ENCODE measurements around the gene TCTA. TPM values are rescaled to one million over a fixed set of nuclear protein-coding genes. Genes with fewer than 3 reads are reported as not detected.

TCTA gene
- total and polyA plus RNA-seq, 10 of the 15 experiments (the other 5 are each of a cell fraction or from before 2014, with no cell fraction given): 6.5 to 30.5 (median 18.3) TPM

DNA sequence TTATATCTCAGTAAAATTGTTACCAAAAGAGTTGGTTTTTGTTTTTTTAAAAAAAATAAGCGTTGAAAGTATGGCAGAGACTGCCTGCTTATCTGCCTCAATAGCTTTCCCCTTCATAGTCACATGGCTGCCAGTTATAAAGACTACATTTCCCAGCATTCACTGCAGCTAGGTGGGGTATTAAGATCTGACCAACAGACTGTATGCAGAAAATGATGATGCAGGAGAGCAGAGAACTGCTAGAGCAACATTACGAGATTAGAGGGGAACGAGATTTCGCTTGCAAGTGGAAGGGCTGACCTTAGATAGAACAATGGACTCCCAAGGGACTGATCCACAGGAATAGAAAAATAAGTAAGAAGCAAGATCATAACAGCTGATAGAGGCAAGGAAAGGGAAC, 14.8 kb upstream of the TCTA start:
- no peak for DNase-seq (ENCODE audit: low read depth, low spot score)
- ChIA-PET SMC1A (ENCODE audit: uncharacterized antibody, unreplicated experiment) (interaction anchor here (0.9 to 1.2 kb wide), 3 partner anchors 8 to 58 kb away, joined by 3 to 5 read pairs (median 3); partner anchors contain the start of gene USP4), POLR2A (interaction anchor here (1.2 kb wide), 1 partner anchor 9 kb away, joined by 3 read pairs; no protein-coding TSS in a partner anchor), RAD21 (ENCODE audit: unreplicated experiment) (no interaction called here), CTCF (interaction anchor here (0.8 to 1.0 kb wide), 3 partner anchors 11 to 52 kb away, joined by 3 read pairs; no protein-coding TSS in a partner anchor)
- H3K9ac ChIP-seq (ENCODE audit: control insufficient read depth, insufficient read depth, low read length): no peak overlapping the region
- intact Hi-C loops (cut with micrococcal nuclease; ENCODE audit: unreplicated experiment) (no loop called here), in situ Hi-C loops (cut with MboI) (no loop called here)
- ATAC-seq: peak; percentile 89
- TSS peak; percentile 7 for BruUV-seq (replicated peaks)
- peaks cover 6% of the 10 kb centered on the region for H4K20me1 ChIP-seq (ENCODE audit: control insufficient read depth, insufficient read depth)
- no peaks in the 10 kb centered on the region for H3K9me3 ChIP-seq (replicated peaks; ENCODE audit: control insufficient read depth, insufficient read depth, low read length)
- 50% methylated on average over 4 of the region's 4 CpGs for WGBS (ENCODE audit: insufficient coverage, insufficient replicate concordance, low lambda C conversion rate, missing lambda C conversion rate)
- H3K27me3 ChIP-seq (replicated peaks in 1 of 2; ENCODE audit: control insufficient read depth in 2 of 2, insufficient read depth in 2 of 2, low read length in 1 of 2): no peaks in the 10 kb centered on the region
- H3K36me3 ChIP-seq (ENCODE audit: control insufficient read depth in 2 of 2, insufficient read depth in 2 of 2, low read length in 1 of 2): peaks cover 7 to 12% of the 10 kb centered on the region in 2 experiments; a peak in 3 of 4 replicates
- H3K4me2 ChIP-seq (ENCODE audit: control insufficient read depth, insufficient read depth): no peak overlapping the region
- peak; percentile 84 for FAIRE-seq
- peaks cover 14% of the 10 kb centered on the region for H3K4me1 ChIP-seq (ENCODE audit: control insufficient read depth, insufficient read depth, low read length)
- no peak overlapping the region for H3K27ac ChIP-seq (ENCODE audit: control insufficient read depth, insufficient read depth)
- no peak overlapping the region for H3K4me3 ChIP-seq
- H3K79me2 ChIP-seq (ENCODE audit: control insufficient read depth, insufficient read depth, low read length): peaks cover 84% of the 10 kb centered on the region
- no peak overlapping the region for H2AFZ ChIP-seq (ENCODE audit: control insufficient read depth, low read depth, low read length)
- TF ChIP-seq TARDBP (IDR thresholded peaks at IDR 0.05; ENCODE audit: borderline replicate concordance) (no peak), ATF7 (IDR thresholded peaks at IDR 0.05; ENCODE audit: low read depth) (no peak), ESRRA (IDR thresholded peaks at IDR 0.05; ENCODE audit: low read length) (no peak), NR2C1 (IDR thresholded peaks at IDR 0.05) (no peak), EED (IDR thresholded peaks at IDR 0.05; ENCODE audit: low read depth) (no peak), RAD51 (IDR thresholded peaks at IDR 0.05) (0 out of 2 replicates have a peak, but pooled peaks have one; percentile 45), HDAC6 (IDR thresholded peaks at IDR 0.05; ENCODE audit: unreplicated experiment) (no peak), RELB (IDR thresholded peaks at IDR 0.05; ENCODE audit: low read depth) (no peak), SRF (IDR thresholded peaks at IDR 0.05; ENCODE audit: low read depth in 2 of 2, low read length in 2 of 2) (no peak), HCFC1 (IDR thresholded peaks at IDR 0.05; ENCODE audit: low read length) (peak; percentile 72), E2F8 (IDR thresholded peaks at IDR 0.05; ENCODE audit: low read depth, partially characterized antibody) (no peak), MTA3 (IDR thresholded peaks at IDR 0.05; ENCODE audit: borderline replicate concordance, low read length) (no peak), GATAD2B (conservative IDR thresholded peaks at IDR 0.05; ENCODE audit: low read depth) (no peak), CEBPB (IDR thresholded peaks at IDR 0.05; ENCODE audit: borderline replicate concordance in 1 of 2, low read depth in 2 of 2, low read length in 2 of 2) (no peak), LARP7 (IDR thresholded peaks at IDR 0.05) (no peak), SIX5 (IDR thresholded peaks at IDR 0.05; ENCODE audit: low read depth, low read length, severe bottlenecking) (peak; percentile 69), ZSCAN29 (IDR thresholded peaks at IDR 0.05) (no peak), ZNF384 (IDR thresholded peaks at IDR 0.05; ENCODE audit: borderline replicate concordance, low read depth, low read length) (no peak), PAX5 (IDR thresholded peaks at IDR 0.05; ENCODE audit: borderline replicate concordance, low read depth, low read length) (no peak), YY1 (IDR thresholded peaks at IDR 0.05; ENCODE audit: low read depth, low read length) (peak; percentile 91), ATF3 (IDR thresholded peaks at IDR 0.05; ENCODE audit: borderline replicate concordance, extremely low read depth, low read depth, low read length) (no peak), BCL11A (IDR thresholded peaks at IDR 0.05; ENCODE audit: low read depth, low read length) (no peak), TAF1 (IDR thresholded peaks at IDR 0.05; ENCODE audit: borderline replicate concordance, low read depth, low read length) (no peak)
